SK-N-SH (cell line): ENCODE results near the gene RPS23. TPM values are rescaled to one million over a fixed set of nuclear protein-coding genes. Genes with fewer than 3 reads are reported as not detected.

Experiments
- CTCF ChIA-PET: fragments of 300-600, 350-600 bp; formaldehyde crosslinking; extraction: SDS; loops from one replicate; lab custom pipeline; 2021; lab: Yijun Ruan, JAX
- POLR2A ChIA-PET: fragments of 350-600 bp; sonication (Branson Sonifier 250); formaldehyde crosslinking; extraction: SDS; loops from one replicate; lab custom pipeline; 2020; ENCODE audit warnings: antibody characterized with exemption, inconsistent platforms; lab: Yijun Ruan, JAX
- DNase-seq: peaks from one replicate; pipeline ENCODE4 v3.0.0; 2012
- H2AFZ ChIP-seq: fragments of 200-600 bp; sonication (generic); 2 replicates; pipeline ENCODE4 v1.8.1; 2016; ENCODE audit warnings: antibody characterized with exemption, mild to moderate bottlenecking, low read depth
- H3F3A ChIP-seq: fragments of 200-600 bp; sonication (generic); replicated peaks from 2 replicates; pipeline ENCODE3; 2016; ENCODE audit warnings: antibody characterized with exemption, mild to moderate bottlenecking; ENCODE audit not compliant: insufficient read depth
- H3K27ac ChIP-seq, 2 experiments: fragments of 200-500 bp in 1 of 2; fragments of 200-600 bp in 1 of 2; sonication (Bioruptor generic) in 1 of 2; sonication (generic), shearing (Covaris generic) in 1 of 2; 2 replicates each; pipeline versions ENCODE4 v1.5.1 to v1.6.1; 2014 to 2016; ENCODE audit warnings: low read depth in 2 of 2, inconsistent platforms in 1 of 2, low read length in 1 of 2, mild to moderate bottlenecking in 1 of 2, mixed read lengths in 1 of 2
- H3K27me3 ChIP-seq: fragments of 200-600 bp; sonication (generic), shearing (Covaris generic); 2 replicates; pipeline ENCODE4 v1.6.1; 2016; ENCODE audit warnings: mixed run types; ENCODE audit not compliant: insufficient read depth
- H3K36me3 ChIP-seq, 2 experiments: fragments of 200-500 bp in 1 of 2; fragments of 200-600 bp in 1 of 2; sonication (Bioruptor generic) in 1 of 2; sonication (generic) in 1 of 2; replicated peaks in 1 of 2; 2 replicates each; pipeline versions ENCODE3 to v1.5.1; 2014 to 2016; ENCODE audit warnings: low read length in 1 of 2, mild to moderate bottlenecking in 1 of 2; ENCODE audit not compliant: insufficient read depth in 2 of 2, control insufficient read depth in 1 of 2
- H3K4me1 ChIP-seq, 2 experiments: fragments of 200-500 bp in 1 of 2; fragments of 200-600 bp in 1 of 2; sonication (Bioruptor generic) in 1 of 2; sonication (generic), shearing (Covaris generic) in 1 of 2; 2 replicates each; pipeline versions ENCODE4 v1.5.1 to v1.6.1; 2014 to 2016; ENCODE audit warnings: low read depth in 1 of 2, low read length in 1 of 2, mixed run types in 1 of 2; ENCODE audit not compliant: insufficient read depth in 2 of 2, control insufficient read depth in 1 of 2
- H3K4me2 ChIP-seq: fragments of 200-600 bp; sonication (generic), shearing (Covaris generic); 2 replicates; pipeline ENCODE4 v1.6.1; 2017; ENCODE audit warnings: mixed run types
- H3K4me3 ChIP-seq, 2 experiments: fragments of 200-500 bp in 1 of 2; fragments of 200-600 bp in 1 of 2; sonication (Bioruptor generic) in 1 of 2; sonication (generic), shearing (Covaris generic) in 1 of 2; 2 replicates each; pipeline versions ENCODE4 v1.5.1 to v1.8.1; 2014 to 2016; ENCODE audit warnings: low read depth in 2 of 2, inconsistent platforms in 1 of 2, low read length in 1 of 2, mild to moderate bottlenecking in 1 of 2, mixed read lengths in 1 of 2, moderate library complexity in 1 of 2
- H3K79me2 ChIP-seq: fragments of 200-600 bp; sonication (generic); 2 replicates; pipeline ENCODE4 v1.8.1; 2017; ENCODE audit warnings: mild to moderate bottlenecking; ENCODE audit not compliant: insufficient read depth
- H3K9ac ChIP-seq: fragments of 200-600 bp; sonication (generic); 2 replicates; pipeline ENCODE4 v1.6.1; 2017; ENCODE audit warnings: mixed run types
- H3K9me2 ChIP-seq: fragments of 200-600 bp; sonication (generic); 2 replicates; pipeline ENCODE4 v1.6.1; 2017; ENCODE audit warnings: mixed run types
- H3K9me3 ChIP-seq: fragments of 200-600 bp; sonication (generic); 2 replicates; pipeline ENCODE4 v1.6.1; 2017; ENCODE audit warnings: mixed run types, mild to moderate bottlenecking, moderate library complexity
- H4K20me1 ChIP-seq: fragments of 200-600 bp; sonication (generic); 2 replicates; pipeline ENCODE4 v1.6.1; 2017; ENCODE audit warnings: mild to moderate bottlenecking, mixed run types; ENCODE audit not compliant: insufficient read depth
- CHD2 ChIP-seq: fragments of 150-350 bp; IDR thresholded peaks from 2 replicates; pipeline ENCODE4 v1.6.1; 2018; ENCODE audit warnings: low read length; ENCODE audit not compliant: partially characterized antibody
- ELF1 ChIP-seq: IDR thresholded peaks from 2 replicates; pipeline ENCODE4 v1.4.0; 2012
- EP300 ChIP-seq, 2 experiments: IDR thresholded peaks; 2 replicates each; pipeline versions ENCODE4 v1.4.0 to v1.6.1; 2012; ENCODE audit warnings: borderline replicate concordance in 1 of 2, low read depth in 1 of 2, low read length in 1 of 2
- FOXJ3 ChIP-seq: sonication (generic); formaldehyde crosslinking; IDR thresholded peaks from 2 replicates; pipeline ENCODE4 v1.5.1; 2020; ENCODE audit warnings: mild to moderate bottlenecking, missing genetic modification reagents
- JUND ChIP-seq: IDR thresholded peaks from 2 replicates; pipeline ENCODE4 v1.4.0; 2012
- MXI1 ChIP-seq: IDR thresholded peaks from 2 replicates; pipeline ENCODE4 v1.6.1; 2012; ENCODE audit warnings: mild to moderate bottlenecking, low read depth, low read length, improper control_type of control experiment
- NFIC ChIP-seq: IDR thresholded peaks from 2 replicates; pipeline ENCODE4 v1.4.0; 2012; ENCODE audit warnings: borderline replicate concordance
- RAD21 ChIP-seq: IDR thresholded peaks from 2 replicates; pipeline ENCODE4 v1.6.1; 2012; ENCODE audit warnings: mild to moderate bottlenecking, low read length
- RFX5 ChIP-seq: IDR thresholded peaks from 2 replicates; pipeline ENCODE4 v1.6.1; 2012; ENCODE audit warnings: mild to moderate bottlenecking, improper control_type of control experiment, low read length
- RXRA ChIP-seq: IDR thresholded peaks from 2 replicates; pipeline ENCODE4 v1.4.0; 2012; ENCODE audit warnings: low read depth, mild to moderate bottlenecking, borderline replicate concordance
- SMC3 ChIP-seq: IDR thresholded peaks from 2 replicates; pipeline ENCODE4 v1.6.1; 2012; ENCODE audit warnings: low read depth, low read length, improper control_type of control experiment
- TCF12 ChIP-seq: IDR thresholded peaks from 2 replicates; pipeline ENCODE4 v1.4.0; 2012
- YY1 ChIP-seq: IDR thresholded peaks from 2 replicates; pipeline ENCODE4 v1.4.0; 2012; ENCODE audit warnings: low read depth, mild to moderate bottlenecking
- whole genome bisulfite sequencing: methylation state at CpG from one replicate; pipeline ENCODE4 v1.1.6; 2017; ENCODE audit warnings: low lambda C conversion rate; 5-methylcytosine and 5-hydroxymethylcytosine counted together
- polyA plus RNA-seq, 3 experiments: library from polyadenylated mRNA; depleted of rRNA; stranded (reverse); fragments of >200 nt; gene quantifications; 2 replicates each; pipeline ENCODE4 v1.2.3, GENCODE V29; 2012
- TF ChIP-seq, protein P1 (sequence below): fragments of 200-600 bp; sonication (generic); IDR thresholded peaks from 2 replicates; pipeline ENCODE4 v1.6.1; 2017; ENCODE audit warnings: antibody characterized with exemption, mild to moderate bottlenecking, moderate library complexity
- TF ChIP-seq, protein P2 (sequence below): IDR thresholded peaks from 2 replicates; pipeline ENCODE4 v1.4.0; 2012; ENCODE audit warnings: low read depth
- TF ChIP-seq, protein P3 (sequence below): fragments of 150-350 bp; IDR thresholded peaks from 2 replicates; pipeline ENCODE4 v1.6.1; 2017; ENCODE audit warnings: antibody characterized with exemption, low read length, low read depth, borderline replicate concordance
- TF ChIP-seq, protein P4 (sequence below): IDR thresholded peaks from 2 replicates; pipeline ENCODE4 v1.4.0; 2012; ENCODE audit warnings: low read depth, borderline replicate concordance

Gene RPS23
- polyA plus RNA-seq, 1 of the 3 experiments (the other 2 are of a cell fraction) = 6,732 TPM

DNA sequence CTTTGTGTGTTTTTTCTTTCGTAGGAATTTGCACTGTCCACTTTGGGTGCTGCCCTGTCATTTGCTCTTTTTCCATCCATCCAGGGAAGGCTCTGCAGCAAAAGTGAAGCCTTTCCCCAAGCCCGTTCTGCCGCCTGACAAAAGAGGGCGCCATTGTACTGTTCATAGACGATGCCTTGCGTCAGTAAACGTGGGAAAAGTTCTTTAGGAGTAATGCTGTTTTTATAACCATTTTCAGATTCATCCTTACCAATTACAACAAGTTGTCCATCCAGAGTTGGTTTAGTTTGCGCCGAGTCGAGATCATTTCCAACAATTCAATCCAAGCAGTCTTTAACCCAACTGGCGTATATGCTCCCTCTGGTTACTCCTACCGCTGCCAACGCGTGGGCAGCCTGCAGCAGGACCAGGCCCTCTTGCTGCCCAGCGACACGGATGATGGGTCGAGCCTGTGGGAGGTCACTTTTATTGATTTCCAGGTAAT is 34.3 kb upstream of the RPS23 start:
- peak overlapping the region; percentile 55 to 66; a peak in 3 of 4 replicates for H3K27ac ChIP-seq
- DNase-seq = peak; percentile 60
- H3K4me1 ChIP-seq = peaks cover 8% of the 10 kb centered on the region in 2 experiments; a peak in 3 of 4 replicates
- H3K4me3 ChIP-seq = no peak overlapping the region; a peak in 1 of 4 replicates
- 49% methylated on average over 17 of the region's 17 CpGs for WGBS
- CTCF ChIA-PET = interaction anchor here (0.7 to 3.5 kb wide), 25 partner anchors 9 to 1399 kb away, joined by 3 to 39 read pairs (median 5); partner anchors contain the start of genes RPS23 and VCAN
- H3K9ac ChIP-seq = no peak overlapping the region; the same call in 1 of the 2 replicates
- H3F3A ChIP-seq = no peaks in the 10 kb centered on the region
- no peak overlapping the region for H3K4me2 ChIP-seq
- no peaks in the 10 kb centered on the region for H3K36me3 ChIP-seq
- H3K27me3 ChIP-seq = no peaks in the 10 kb centered on the region
- H4K20me1 ChIP-seq = no peaks in the 10 kb centered on the region
- H3K79me2 ChIP-seq = no peaks in the 10 kb centered on the region
- POLR2A ChIA-PET = interaction anchor here (1.3 kb wide), 1 partner anchor 34 kb away, joined by 4 read pairs; the partner anchor contains the start of gene RPS23
- TF ChIP-seq RFX5 = 0 out of 2 replicates have a peak, but pooled peaks have one; percentile 39
- TF ChIP-seq, protein P1, sequence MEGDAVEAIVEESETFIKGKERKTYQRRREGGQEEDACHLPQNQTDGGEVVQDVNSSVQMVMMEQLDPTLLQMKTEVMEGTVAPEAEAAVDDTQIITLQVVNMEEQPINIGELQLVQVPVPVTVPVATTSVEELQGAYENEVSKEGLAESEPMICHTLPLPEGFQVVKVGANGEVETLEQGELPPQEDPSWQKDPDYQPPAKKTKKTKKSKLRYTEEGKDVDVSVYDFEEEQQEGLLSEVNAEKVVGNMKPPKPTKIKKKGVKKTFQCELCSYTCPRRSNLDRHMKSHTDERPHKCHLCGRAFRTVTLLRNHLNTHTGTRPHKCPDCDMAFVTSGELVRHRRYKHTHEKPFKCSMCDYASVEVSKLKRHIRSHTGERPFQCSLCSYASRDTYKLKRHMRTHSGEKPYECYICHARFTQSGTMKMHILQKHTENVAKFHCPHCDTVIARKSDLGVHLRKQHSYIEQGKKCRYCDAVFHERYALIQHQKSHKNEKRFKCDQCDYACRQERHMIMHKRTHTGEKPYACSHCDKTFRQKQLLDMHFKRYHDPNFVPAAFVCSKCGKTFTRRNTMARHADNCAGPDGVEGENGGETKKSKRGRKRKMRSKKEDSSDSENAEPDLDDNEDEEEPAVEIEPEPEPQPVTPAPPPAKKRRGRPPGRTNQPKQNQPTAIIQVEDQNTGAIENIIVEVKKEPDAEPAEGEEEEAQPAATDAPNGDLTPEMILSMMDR = peak; percentile 98
- TF ChIP-seq, protein P2, sequence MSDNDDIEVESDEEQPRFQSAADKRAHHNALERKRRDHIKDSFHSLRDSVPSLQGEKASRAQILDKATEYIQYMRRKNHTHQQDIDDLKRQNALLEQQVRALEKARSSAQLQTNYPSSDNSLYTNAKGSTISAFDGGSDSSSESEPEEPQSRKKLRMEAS = no peak
- TF ChIP-seq SMC3 = peak; percentile 77
- TF ChIP-seq RAD21 = peak; percentile 96
- no peak for TF ChIP-seq MXI1
- peak; percentile 50 for TF ChIP-seq CHD2
- TF ChIP-seq, all 33 proteins: peak for 5
- Histone ChIP-seq H2AFZ (peak overlapping the region; percentile 54; the same call in 1 of the 2 replicates), H3K9me3 (no peaks in the 10 kb centered on the region), H3K9me2 (no peaks in the 10 kb centered on the region)

DNA sequence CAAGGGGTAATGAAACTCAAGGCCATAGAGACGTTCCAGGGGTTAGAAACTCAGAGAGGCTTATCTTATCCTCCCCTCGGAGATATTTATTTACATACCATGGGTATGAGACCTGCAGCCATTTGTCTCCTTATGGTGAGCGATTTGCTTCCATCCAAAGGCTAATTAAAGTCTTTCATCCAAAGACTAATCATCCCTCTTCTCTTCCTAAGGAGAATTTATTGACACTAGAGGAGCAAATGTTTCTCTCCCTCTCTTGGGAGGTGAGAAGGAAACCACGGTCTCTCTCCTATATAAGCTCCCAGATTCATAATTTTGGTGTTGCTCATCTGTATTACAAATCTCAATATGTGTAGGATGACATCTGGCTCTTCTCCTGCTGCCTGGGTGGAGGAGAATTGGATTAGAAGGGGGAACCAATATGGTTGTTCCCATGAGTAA is 31.0 kb upstream of the RPS23 start:
- no peak overlapping the region for H3K4me3 ChIP-seq
- peaks cover 8% of the 10 kb centered on the region in 2 experiments; a peak in 3 of 4 replicates for H3K4me1 ChIP-seq
- TF ChIP-seq NFIC = no peak
- DNase-seq = no peak
- H3K36me3 ChIP-seq = no peaks in the 10 kb centered on the region
- no peaks in the 10 kb centered on the region for H3F3A ChIP-seq
- H3K4me2 ChIP-seq = no peak overlapping the region
- CTCF ChIA-PET = no interaction called here
- H3K79me2 ChIP-seq = no peaks in the 10 kb centered on the region
- 70% methylated on average over 4 of the region's 4 CpGs for WGBS
- POLR2A ChIA-PET = no interaction called here
- H3K27me3 ChIP-seq = no peaks in the 10 kb centered on the region
- H2AFZ ChIP-seq = no peak overlapping the region
- no peaks in the 10 kb centered on the region for H3K9me3 ChIP-seq
- no peak overlapping the region for H3K27ac ChIP-seq
- no peaks in the 10 kb centered on the region for H3K9me2 ChIP-seq
- no peaks in the 10 kb centered on the region for H4K20me1 ChIP-seq
- no peak overlapping the region for H3K9ac ChIP-seq

DNA sequence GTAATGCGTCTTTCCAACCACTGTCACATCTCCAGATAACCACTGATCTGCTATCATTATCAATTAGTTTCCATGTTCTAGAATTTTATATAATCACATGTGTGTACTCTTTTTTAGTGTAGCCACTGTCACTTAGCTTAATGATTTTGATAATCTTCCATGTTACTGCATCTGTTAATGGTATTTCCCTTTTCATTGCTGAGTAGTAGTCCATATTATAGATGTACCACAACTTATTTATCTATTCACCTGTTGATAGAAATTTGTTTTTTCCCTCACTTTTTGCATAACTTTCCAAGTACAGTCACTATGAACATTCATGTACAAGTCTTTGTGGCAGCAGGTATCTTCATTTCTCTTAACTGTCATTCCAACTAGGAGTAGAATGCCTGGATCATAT is 30.3 kb upstream of the RPS23 start:
- H3K4me3 ChIP-seq = no peak overlapping the region
- no peaks in the 10 kb centered on the region for H3K79me2 ChIP-seq
- H3K9ac ChIP-seq = no peak overlapping the region
- WGBS = 93% methylated on average over 1 of the region's 1 CpG
- H3K9me3 ChIP-seq = no peaks in the 10 kb centered on the region
- H4K20me1 ChIP-seq = no peaks in the 10 kb centered on the region
- ChIA-PET CTCF (interaction anchor here (0.7 kb wide), 1 partner anchor 1259 kb away, joined by 3 read pairs; no protein-coding TSS in a partner anchor), POLR2A (no interaction called here)
- peaks cover 8% of the 10 kb centered on the region in 2 experiments; a peak in 3 of 4 replicates for H3K4me1 ChIP-seq
- H3K4me2 ChIP-seq = no peak overlapping the region
- no peak for DNase-seq
- H3K27me3 ChIP-seq = no peaks in the 10 kb centered on the region
- no peaks in the 10 kb centered on the region for H3F3A ChIP-seq
- H2AFZ ChIP-seq = no peak overlapping the region
- no peaks in the 10 kb centered on the region for H3K36me3 ChIP-seq
- no peak overlapping the region for H3K27ac ChIP-seq
- no peaks in the 10 kb centered on the region for H3K9me2 ChIP-seq
- TF ChIP-seq, protein P3, sequence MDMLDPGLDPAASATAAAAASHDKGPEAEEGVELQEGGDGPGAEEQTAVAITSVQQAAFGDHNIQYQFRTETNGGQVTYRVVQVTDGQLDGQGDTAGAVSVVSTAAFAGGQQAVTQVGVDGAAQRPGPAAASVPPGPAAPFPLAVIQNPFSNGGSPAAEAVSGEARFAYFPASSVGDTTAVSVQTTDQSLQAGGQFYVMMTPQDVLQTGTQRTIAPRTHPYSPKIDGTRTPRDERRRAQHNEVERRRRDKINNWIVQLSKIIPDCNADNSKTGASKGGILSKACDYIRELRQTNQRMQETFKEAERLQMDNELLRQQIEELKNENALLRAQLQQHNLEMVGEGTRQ = no peak
- TF ChIP-seq YY1 (no peak), RXRA (no peak), JUND (no peak), ELF1 (no peak), FOXJ3 (CRISPR knock-in tag) (no peak), EP300 (IDR thresholded peaks at IDR 0.05; ENCODE audit: borderline replicate concordance in 1 of 2, low read depth in 1 of 2, low read length in 1 of 2) (no peak), TCF12 (no peak)
- TF ChIP-seq, protein P2 = no peak
- TF ChIP-seq, protein P4, sequence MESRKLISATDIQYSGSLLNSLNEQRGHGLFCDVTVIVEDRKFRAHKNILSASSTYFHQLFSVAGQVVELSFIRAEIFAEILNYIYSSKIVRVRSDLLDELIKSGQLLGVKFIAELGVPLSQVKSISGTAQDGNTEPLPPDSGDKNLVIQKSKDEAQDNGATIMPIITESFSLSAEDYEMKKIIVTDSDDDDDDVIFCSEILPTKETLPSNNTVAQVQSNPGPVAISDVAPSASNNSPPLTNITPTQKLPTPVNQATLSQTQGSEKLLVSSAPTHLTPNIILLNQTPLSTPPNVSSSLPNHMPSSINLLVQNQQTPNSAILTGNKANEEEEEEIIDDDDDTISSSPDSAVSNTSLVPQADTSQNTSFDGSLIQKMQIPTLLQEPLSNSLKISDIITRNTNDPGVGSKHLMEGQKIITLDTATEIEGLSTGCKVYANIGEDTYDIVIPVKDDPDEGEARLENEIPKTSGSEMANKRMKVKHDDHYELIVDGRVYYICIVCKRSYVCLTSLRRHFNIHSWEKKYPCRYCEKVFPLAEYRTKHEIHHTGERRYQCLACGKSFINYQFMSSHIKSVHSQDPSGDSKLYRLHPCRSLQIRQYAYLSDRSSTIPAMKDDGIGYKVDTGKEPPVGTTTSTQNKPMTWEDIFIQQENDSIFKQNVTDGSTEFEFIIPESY = no peak
